IPS DF 4.7 (cell line): ENCODE measurements around the gene PAQR5.

ENCODE experiments used
- DNase-seq: peaks from one replicate; pipeline ENCODE4 v3.0.0-alpha.2; 2013; ENCODE audit warnings: low spot score; ENCODE audit errors: extremely low read depth

The PAQR5 gene

DNA sequence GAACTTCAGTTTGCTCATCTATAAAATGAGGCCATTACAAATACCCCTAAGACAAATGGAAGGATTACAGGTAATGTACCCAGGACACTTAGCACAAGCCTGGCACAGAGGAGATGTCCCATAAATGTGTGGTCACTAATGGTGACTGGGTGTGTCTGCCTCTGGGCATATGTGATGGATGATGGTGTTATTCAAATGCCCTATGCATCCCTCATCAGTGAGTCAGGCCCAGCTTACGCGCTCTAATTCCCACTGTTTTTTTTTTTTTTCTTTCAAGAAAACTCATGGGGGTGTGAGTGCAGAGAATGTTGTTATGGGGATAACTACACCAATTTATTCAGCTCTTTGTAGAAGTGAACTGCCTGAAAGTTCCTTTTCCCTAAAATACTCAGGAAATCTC, 91.9 kb downstream of the PAQR5 start:
- no peak for DNase-seq

DNA sequence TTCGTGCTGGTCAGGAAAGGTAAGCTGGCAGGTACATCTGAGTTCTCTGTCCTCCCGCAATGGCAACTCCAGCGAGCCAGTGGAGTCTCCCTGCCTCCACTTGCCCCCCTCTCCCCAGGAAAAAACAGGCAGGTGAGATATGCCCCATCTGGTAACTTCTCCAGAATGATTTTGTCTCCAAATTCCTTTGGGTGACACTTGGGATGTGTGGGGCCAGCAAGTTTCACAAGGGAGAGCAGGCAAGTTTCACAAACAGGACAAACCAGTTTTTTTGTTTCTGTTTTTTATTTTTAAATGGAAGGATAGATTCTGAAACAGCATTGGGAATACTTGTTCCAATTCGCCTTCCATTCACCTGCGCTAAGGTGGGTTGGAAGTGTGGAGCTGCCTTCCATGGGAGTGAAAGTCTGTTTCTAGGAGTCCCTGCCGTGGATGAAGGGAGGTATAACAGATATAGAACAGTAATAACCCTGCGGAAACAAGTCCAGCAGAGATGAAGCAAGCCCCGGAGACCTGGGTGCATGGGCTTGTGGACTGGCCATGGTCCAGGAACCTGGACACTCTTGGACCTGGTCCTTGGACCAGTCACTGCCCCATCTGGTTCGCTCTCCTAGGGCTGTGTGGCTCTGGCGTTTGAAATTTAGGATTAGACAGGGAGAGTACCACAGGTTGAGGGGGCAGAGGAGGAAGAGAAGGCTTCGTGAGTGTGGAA, 92.5 kb downstream of the PAQR5 start:
- no peak for DNase-seq

DNA sequence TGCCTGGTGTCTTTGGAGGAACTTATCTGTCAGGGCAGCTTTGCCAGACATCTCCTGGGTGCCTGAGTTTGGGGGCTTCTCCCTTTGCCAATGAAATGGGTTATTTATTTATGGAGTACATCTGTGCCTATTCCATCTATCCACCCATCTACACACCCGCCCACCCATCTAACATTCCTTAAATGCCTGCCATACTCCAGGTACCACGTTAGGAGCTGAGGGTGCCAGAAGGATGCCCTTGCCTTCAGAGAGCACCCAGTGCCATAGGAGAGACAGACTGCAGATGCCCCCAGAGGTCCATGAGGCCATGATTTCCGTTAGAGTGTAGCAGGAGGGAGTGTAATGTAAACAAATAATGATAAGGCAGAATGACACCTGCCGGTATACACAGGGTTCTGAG, 93.6 kb downstream of the PAQR5 start:
- DNase-seq, result no peak

DNA sequence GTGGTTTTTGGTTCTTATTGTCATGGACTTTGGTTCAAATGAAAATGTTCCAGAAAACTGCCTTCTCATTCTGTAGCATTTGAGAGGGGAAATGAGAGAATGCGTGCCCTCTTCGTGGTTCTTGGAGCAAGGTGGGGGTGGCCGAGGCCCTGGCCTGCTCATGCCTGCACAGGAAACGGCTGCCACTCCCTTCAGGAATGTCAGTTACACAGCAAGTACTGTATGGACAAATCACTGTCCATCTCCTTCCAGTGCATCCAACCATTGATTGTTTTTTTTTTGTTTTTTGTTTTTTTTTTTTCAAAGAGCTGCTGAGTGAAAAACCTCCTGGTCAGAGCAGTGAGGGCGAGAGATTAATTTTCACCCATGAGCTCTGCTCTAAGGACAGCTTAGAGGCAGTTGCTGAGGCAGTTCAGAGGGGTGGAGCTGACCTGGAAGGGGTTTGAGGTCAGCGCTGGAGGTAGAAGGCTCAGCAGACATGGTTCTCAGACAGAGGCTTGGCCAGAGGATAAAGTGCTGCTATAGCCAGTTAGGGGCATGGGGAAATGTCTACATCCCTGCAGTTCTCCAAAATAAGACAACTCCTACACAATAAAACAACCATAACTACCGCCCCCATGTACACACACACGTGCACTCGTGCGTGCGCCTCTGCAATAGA, 95.2 kb downstream of the PAQR5 start:
- DNase-seq, result no peak

GRCh38 chr15:69394556-69395282, 96.0 kb downstream of the PAQR5 start:
- DNase-seq, result peak; percentile 41

DNA sequence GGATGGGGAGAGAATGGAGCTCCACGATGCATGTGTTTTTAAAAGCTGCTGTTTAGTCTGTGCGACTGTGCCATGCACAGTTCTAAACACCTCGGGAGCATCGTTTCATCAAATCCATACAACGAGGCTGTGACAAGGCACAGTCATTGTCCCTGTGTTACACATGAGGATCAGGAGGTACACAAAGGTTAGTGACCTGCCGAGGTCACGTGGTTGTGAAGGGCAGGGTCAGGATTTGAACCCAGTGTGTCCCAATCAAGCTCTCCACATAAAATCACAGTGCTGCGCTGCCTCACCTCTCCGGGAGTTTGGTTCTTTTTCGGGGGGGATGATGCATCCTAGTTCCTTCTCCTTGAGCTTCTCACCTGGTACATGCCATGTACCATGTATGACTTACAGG, 96.7 kb downstream of the PAQR5 start:
- DNase-seq, result no peak

DNA sequence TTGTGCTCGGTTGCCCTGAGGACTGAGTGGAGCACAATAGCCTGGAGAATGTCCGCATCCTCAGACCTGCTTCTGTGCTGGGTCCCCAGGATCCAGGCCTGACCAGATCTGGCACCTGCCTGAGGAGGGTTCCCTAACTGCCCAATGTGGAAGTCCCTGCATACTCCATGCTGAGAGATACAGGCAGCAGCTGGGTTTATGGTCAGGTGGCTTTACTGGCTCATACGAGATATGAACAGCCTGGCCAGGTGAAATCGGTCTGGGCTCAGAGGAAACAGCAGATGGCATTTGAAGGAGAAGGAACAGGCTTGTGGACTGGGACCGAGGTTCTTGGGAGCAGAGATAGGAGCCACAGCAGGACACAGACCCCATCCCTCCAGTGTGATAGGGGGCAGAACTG, 97.3 kb downstream of the PAQR5 start:
- DNase-seq, result no peak

- no peak for DNase-seq
Observed at GRCh38 chr15:69398491-69398891, 99.8 kb downstream of the PAQR5 start.

- DNase-seq, result no peak
Observed at GRCh38 chr15:69400850-69401249, 102.1 kb downstream of the PAQR5 start.

DNA sequence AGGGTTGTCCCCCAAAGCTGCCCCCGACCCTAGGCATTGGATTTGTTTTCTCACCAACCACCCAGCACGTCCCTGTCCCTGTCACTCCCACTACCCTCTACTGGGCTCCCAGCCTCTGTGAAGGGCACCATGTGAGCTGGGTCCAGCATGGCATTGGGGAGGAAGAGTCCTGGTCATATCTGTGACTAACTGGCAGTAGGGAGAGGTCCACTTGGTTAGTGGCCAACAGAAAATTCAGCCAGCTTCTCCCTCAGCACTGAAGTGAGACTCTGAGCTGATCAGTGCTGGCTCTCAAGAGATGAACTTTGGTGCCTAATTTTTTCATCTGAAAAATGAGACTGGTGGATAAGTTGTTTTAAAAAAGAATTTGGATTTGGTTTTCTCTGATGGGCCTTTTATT, 104.1 kb downstream of the PAQR5 start:
- no peak for DNase-seq

- no peak for DNase-seq
Observed at GRCh38 chr15:69403594-69403993, 104.9 kb downstream of the PAQR5 start.

DNA sequence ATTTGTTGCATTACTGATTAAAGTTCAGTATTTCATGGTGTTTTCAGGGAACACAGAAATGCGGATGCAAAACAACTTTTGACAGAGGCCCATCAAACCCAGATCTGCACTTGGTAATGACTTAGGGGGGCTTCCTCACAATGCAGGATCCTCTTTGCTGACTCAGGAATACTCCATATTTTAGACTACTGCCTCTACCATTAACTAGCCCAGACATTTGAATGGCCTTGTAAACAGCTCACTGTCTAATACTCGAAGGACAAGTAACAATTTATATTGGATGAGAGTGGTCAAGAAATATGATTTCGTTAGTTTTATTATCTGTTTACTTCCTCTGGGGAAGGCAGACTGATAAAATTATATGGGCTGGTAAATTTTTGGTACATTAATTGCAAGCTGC, 106.4 kb downstream of the PAQR5 start:
- DNase-seq, result no peak

DNA sequence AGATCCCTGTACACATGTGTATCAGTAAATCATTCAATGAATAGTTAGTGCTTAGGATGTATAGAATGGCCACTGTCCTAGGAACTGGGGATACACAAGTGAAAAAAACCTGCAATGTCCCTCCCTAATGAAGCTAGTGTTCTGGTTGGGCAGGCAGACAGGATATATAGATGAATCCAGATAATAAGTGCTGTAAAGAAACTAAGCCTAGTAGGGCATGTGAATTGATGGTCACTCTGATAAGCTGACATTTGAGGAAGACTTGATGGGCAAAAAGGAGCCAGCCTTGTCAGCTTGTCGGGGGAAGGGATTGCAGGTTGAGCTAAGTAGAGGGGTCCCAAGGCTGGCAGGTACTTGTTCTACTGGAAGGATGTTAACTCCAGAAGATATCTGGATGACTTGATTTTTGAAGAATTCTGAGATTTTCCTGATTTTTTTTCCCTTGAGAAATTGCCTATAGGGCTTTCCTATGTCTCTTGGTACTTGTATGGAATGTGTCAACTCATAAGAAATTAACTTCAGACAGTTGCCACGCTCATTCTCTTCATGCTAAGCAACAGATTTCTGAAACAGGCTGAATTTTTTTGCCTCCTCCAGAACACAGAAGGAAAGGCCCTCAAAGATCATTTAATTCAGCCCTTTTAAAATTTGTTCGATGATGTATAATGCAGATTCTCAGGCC, 109.1 kb downstream of the PAQR5 start:
- no peak for DNase-seq

DNA sequence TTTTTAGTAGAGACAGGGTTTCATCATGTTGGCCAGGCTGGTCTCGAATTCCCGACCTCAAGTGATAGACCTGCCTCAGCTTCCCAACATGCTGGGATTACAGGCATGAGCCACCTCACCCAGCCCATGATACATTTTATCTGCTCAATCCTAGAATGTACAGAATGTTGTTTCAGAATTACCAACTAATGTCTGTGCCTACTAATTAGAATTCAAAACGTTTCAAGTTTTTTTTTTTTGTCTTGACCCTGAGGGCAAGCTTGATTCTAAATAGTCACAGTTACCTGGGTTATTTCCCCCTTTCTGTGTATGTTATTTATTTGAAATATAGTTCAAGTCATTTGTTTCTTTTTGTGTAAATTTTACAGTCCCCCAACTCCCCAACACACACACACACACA, 110.1 kb downstream of the PAQR5 start:
- DNase-seq, result no peak

- DNase-seq, result no peak
Observed at GRCh38 chr15:69410248-69410874, 111.6 kb downstream of the PAQR5 start.

DNA sequence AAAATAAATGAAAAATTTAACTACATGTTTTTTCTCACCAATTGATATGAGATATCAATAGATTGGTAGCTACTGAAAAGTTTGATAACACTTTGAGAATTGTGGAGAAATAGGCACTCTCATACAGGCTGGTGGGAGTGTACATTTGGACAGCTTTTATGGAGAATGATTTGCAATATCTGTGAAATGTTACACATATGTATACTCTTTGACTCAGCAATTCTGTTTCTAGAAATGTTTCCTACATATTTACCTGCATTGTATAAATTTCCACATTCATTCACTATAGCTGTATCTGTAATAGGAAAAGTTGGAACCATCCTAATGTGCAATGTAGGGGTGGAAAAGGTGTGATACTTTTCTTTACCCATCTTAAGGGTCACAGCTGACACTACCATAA, 113.6 kb downstream of the PAQR5 start:
- no peak for DNase-seq

DNA sequence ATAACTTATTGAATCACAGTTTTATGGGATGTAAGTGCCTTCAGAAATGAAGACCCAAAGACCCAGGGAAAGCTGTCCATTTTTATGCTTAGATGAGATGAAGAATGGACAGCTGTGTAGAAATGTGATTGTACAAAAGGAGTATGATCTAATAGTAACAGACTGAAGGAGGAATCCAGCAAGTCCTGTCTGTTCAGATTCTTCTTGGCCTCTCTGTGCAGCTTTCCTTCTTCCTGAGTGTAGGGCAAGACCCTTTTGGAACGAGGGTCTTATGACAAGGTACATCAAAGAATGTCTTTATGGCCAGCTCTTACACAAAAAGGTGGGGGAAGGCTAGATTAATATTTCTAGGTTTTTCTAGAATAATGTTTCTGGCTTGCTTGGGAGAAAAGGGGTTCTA, 114.0 kb downstream of the PAQR5 start:
- DNase-seq, result no peak

DNA sequence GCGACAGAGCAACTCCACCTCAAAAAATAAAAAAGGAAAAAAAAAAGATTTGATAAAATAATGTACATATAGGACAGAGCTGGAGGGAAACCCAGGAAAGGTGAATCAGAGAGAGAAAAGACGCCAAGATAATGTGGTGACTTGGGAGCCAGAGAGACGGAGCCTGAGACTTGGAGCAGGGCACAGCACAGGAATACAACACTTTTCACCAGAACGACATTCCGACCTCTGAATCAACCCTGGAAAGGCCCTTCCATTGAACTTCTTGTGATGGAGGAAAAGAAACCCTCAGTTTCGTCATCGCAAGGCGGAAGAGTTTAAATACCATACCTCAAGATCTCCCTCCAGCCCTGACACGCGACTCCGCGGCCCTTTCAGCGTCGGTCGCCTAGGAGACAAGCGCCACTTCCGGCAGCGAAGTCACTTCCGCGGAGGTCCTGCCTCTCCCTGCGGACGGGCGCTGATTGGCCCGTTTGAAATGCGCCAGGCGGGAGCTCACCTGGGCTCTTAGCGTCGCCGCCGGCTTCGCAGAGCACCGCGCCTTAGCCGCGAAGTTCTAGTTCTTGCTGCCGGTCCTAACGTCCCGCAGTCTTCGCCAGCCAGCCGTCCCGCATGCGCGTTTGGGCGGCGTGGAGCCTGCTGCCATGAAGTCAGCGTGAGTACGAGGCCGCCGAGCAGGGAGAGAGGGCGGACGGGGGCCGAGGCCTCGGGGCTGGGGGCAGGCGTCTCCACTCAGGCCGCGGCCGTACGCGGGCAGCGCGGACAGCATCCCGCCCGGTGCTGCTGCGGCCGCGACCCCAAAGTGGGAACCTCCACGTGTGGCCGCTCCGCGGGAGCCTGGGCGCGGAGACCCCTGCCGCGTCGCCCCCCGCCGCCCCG, 115.3 kb downstream of the PAQR5 start, which contains the start of gene KIF23:
Gene KIF23, plus strand, starts transcription at position 528 of the 879 bp plus-strand sequence. Its CDS starts 117 bp downstream, at position 645.
- peak; percentile 87 for DNase-seq

- no peak for DNase-seq
Observed at GRCh38 chr15:69414701-69415167, 116.0 kb downstream of the PAQR5 start.

DNA sequence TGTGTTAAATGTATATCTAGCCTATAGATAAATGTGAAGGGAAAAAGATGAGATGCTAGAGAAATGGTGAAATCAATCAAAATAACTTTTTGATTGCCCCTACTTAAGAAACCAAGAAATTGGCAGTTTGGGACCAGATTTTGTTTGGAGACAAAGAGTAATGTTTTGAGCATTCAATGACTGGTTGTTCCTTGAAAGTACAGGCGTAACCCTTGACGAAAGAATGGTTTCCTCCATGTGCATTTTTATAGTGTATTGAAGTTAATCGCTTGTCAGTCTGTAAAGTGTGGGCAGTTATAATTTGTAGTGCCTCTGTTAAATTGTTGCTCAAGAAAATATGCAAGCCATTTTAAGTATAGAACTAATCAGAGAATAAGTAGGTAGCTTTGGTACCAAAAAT, 116.7 kb downstream of the PAQR5 start:
- DNase-seq, result no peak
